Right atrium auricular region (tissue), 2 donors: ENCODE data around the gene SPOP. TPM values are rescaled to one million over a fixed set of nuclear protein-coding genes. Genes with fewer than 3 reads are reported as not detected.

ENCODE experiments used
- DNase-seq: peaks from one replicate; pipeline ENCODE4 v3.0.0-alpha.2; 2019; ENCODE audit warnings: low spot score
- H3K27ac ChIP-seq, 2 donors: fragments of 200-600 bp; sonication (generic); 1 replicate in 1 of 2; 2 replicates in 1 of 2; pipeline ENCODE4 v1.5.1; 2016 to 2019
- H3K27me3 ChIP-seq, 2 donors: fragments of 200-600 bp; sonication (generic); one replicate each; pipeline versions ENCODE4 v1.5.1 to v1.6.0; 2017 to 2019
- H3K36me3 ChIP-seq: fragments of 200-600 bp; sonication (generic); one replicate; pipeline ENCODE4 v1.5.1; 2016
- H3K4me1 ChIP-seq, 2 donors: fragments of 200-600 bp; sonication (generic); one replicate each; pipeline versions ENCODE4 v1.5.1 to v1.6.0; 2017 to 2019
- H3K4me3 ChIP-seq, 2 donors: fragments of 200-600 bp; sonication (generic); 1 replicate in 1 of 2; 2 replicates in 1 of 2; pipeline ENCODE4 v1.5.1; 2017 to 2019; ENCODE audit warnings: mild to moderate bottlenecking in 1 of 2, moderate library complexity in 1 of 2
- H3K9me3 ChIP-seq, 2 donors: fragments of 200-600 bp; sonication (generic); one replicate each; pipeline ENCODE4 v1.5.1; 2019
- total RNA-seq, 2 donors: library from RNA; depleted of rRNA; stranded (reverse); fragments of >200 nt; gene quantifications; one replicate each; pipeline ENCODE4 v1.1.0, GENCODE V29; 2016
- TF ChIP-seq, protein P1 (sequence below), 2 donors: fragments of 200-600 bp; sonication (generic); IDR thresholded peaks; one replicate each; pipeline ENCODE4 v1.5.1; 2019; ENCODE audit warnings: antibody characterized with exemption in 2 of 2

SPOP gene
- total RNA-seq, 2 donors from 2014 or later: 40.9 to 71.8 TPM

DNA sequence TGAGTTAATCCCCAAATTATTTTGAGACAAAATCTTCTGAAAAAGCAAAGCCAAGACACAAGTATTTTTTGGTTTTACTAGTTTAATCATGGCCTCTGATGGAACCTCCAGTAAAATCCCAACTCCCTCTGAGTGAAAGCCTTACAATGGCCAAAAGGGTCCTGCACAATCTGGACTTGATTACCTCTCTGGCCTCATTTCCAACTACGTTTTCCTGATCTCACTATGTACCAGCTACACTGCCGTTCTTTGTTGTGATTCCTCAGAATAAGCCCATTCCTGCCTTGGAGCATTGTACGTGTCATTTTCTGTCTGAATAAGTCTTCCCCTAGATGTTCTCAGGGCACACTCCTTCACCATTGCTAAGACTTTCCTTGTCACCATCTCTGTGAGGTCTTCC lies 37.3 kb downstream of the SPOP start:
- no peak for DNase-seq
- H3K36me3 ChIP-seq: peaks cover 4% of the 10 kb centered on the region
- peaks cover 0 to 56% of the 10 kb centered on the region in 2 donors for H3K4me1 ChIP-seq
- no peaks in the 10 kb centered on the region for H3K9me3 ChIP-seq
- H3K4me3 ChIP-seq: no peak overlapping the region
- H3K27ac ChIP-seq: peak overlapping the region in 1 of 2 donors; percentile 83
- no peaks in the 10 kb centered on the region for H3K27me3 ChIP-seq
- TF ChIP-seq, protein P1, sequence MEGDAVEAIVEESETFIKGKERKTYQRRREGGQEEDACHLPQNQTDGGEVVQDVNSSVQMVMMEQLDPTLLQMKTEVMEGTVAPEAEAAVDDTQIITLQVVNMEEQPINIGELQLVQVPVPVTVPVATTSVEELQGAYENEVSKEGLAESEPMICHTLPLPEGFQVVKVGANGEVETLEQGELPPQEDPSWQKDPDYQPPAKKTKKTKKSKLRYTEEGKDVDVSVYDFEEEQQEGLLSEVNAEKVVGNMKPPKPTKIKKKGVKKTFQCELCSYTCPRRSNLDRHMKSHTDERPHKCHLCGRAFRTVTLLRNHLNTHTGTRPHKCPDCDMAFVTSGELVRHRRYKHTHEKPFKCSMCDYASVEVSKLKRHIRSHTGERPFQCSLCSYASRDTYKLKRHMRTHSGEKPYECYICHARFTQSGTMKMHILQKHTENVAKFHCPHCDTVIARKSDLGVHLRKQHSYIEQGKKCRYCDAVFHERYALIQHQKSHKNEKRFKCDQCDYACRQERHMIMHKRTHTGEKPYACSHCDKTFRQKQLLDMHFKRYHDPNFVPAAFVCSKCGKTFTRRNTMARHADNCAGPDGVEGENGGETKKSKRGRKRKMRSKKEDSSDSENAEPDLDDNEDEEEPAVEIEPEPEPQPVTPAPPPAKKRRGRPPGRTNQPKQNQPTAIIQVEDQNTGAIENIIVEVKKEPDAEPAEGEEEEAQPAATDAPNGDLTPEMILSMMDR (IDR thresholded peaks at IDR 0.05): no peak

DNA sequence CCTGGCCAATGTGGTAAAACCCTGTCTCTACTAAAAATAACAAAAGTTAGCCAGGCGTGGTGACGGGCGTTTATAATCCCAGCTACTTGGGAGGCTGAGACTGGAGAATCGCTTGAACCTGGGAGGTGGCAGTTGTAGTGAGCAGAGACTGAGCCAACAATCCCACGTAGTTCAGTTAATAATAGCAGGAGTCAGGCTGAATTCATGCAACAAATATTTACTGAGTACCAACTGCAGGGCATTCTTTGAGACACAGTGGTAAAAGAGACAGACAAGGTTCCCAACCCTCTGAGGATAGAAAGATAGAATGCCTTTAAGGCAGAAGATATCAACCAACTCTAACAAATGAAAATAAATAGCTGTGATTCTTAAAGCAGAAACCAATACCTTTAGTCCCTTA lies 39.1 kb downstream of the SPOP start:
- Histone ChIP-seq H3K36me3 (peaks cover 4% of the 10 kb centered on the region), H3K9me3 (no peaks in the 10 kb centered on the region), H3K27ac (peak overlapping the region; percentile 22 to 83), H3K27me3 (no peaks in the 10 kb centered on the region), H3K4me3 (no peak overlapping the region), H3K4me1 (peaks cover 0 to 66% of the 10 kb centered on the region in 2 donors)
- no peak for DNase-seq
- TF ChIP-seq, protein P1 (IDR thresholded peaks at IDR 0.05): no peak

DNA sequence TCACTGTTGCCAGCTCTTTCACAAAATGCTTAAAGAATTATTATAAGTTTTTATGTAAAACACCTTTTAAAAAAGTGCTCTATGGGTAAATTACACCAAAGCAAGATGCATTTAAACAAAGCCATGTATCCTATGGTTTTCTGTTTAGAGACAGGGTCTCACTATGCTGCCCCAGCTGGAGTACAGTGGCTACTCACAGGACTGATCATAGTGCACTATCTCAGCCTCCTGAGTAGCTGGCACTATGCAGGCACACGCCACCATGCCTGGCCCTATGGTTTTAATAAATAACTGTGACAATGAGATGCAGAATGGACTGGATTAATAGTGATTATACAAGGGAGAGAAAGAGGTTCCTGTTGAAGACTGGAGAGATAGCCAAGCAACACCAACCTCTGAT lies 40.2 kb downstream of the SPOP start:
- TF ChIP-seq, protein P1 (IDR thresholded peaks at IDR 0.05): no peak
- H3K36me3 ChIP-seq: peaks cover 4% of the 10 kb centered on the region
- peak overlapping the region; percentile 56 to 83 for H3K27ac ChIP-seq
- DNase-seq: no peak
- H3K4me3 ChIP-seq: no peak overlapping the region
- peaks cover 0 to 73% of the 10 kb centered on the region in 2 donors for H3K4me1 ChIP-seq
- H3K27me3 ChIP-seq: no peaks in the 10 kb centered on the region
- no peaks in the 10 kb centered on the region for H3K9me3 ChIP-seq

DNA sequence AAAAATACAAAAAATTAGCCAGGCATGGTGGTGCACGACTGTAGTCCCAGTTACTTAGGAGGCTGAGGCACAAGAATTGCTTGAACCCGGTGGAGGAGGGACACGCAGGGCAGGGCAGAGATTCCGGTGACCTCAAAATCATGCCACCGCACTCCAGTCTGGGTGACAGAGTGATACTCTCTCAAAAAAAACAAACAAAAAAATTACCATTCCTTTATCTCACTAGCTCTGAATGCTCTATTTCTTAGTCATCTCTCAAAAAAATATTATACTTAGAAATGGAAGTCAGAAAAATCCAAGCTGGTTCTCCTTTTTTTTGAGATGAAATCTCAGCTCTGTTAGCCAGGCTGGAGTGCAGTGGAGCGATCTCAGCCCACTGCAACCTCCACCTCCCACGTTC lies 40.8 kb downstream of the SPOP start:
- Histone ChIP-seq H3K27ac (peak overlapping the region; percentile 56 to 83), H3K4me1 (peaks cover 0 to 73% of the 10 kb centered on the region in 2 donors), H3K27me3 (no peaks in the 10 kb centered on the region), H3K36me3 (peaks cover 4% of the 10 kb centered on the region), H3K4me3 (no peak overlapping the region), H3K9me3 (no peaks in the 10 kb centered on the region)
- TF ChIP-seq, protein P1 (IDR thresholded peaks at IDR 0.05): no peak
- no peak for DNase-seq

DNA sequence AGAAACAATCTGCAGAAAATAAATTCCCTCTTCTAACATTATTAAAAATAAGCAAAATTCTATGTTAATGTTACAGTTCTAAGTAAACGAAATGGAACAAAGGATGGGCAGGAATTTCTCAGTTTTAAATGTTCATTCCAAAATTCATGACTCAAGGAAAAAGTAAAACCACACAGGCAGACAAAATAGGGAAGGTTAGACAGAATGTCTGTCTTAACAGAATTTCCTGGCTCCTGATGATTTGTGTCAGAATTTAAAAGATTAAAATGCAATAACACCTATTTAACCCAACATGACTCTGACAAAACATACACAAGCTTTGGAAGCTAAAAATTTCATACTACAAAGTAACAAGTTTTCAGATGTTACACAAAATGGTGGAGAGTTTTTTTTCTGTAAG lies 42.8 kb downstream of the SPOP start:
- Histone ChIP-seq H3K27ac (peak overlapping the region; percentile 64 to 83), H3K9me3 (no peaks in the 10 kb centered on the region), H3K4me1 (peaks cover 0 to 81% of the 10 kb centered on the region in 2 donors), H3K36me3 (peaks cover 4% of the 10 kb centered on the region), H3K4me3 (no peak overlapping the region), H3K27me3 (no peaks in the 10 kb centered on the region)
- TF ChIP-seq, protein P1 (IDR thresholded peaks at IDR 0.05): no peak
- no peak for DNase-seq

DNA sequence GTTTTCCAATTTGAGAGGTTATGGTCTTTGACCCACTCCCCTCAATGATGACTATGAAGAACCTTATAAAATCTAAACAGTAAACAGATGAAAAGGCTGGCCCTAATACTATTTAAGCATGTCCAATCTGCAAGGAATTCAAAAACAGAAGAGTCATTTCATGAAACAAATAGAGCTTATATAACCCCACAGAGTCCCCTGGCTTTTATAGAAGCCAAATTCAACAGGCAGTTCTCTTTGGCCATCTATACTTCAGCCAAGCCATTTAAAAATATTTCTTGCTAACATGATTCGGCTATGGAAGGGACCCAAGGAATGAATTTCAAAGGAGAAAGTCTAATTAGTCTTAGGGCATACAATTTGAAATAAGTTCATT lies 43.4 kb downstream of the SPOP start:
- H3K27ac ChIP-seq: peak overlapping the region; percentile 64 to 83
- H3K36me3 ChIP-seq: no peaks in the 10 kb centered on the region
- no peak overlapping the region for H3K4me3 ChIP-seq
- no peaks in the 10 kb centered on the region for H3K9me3 ChIP-seq
- TF ChIP-seq, protein P1 (IDR thresholded peaks at IDR 0.05): no peak
- H3K27me3 ChIP-seq: no peaks in the 10 kb centered on the region
- H3K4me1 ChIP-seq: peaks cover 0 to 88% of the 10 kb centered on the region in 2 donors
- no peak for DNase-seq
